ENCODE measurements around the gene UQCR10. TPM values are rescaled to one million over a fixed set of nuclear protein-coding genes. Genes with fewer than 3 reads are reported as not detected.

The UQCR10 gene
- total RNA-seq, 1 experiment from 2014 or later = 119 TPM

- H2AFZ ChIP-seq (ENCODE audit: low read depth, low read length, poor library complexity, severe bottlenecking) = no peak overlapping the region
- intact Hi-C loops (cut with micrococcal nuclease) = no loop called here
- no peak overlapping the region for H3K4me3 ChIP-seq (replicated peaks in 1 of 2; ENCODE audit: low read depth in 1 of 2, low read length in 2 of 2)
- no peak overlapping the region for H3K27ac ChIP-seq (ENCODE audit: low read depth, low read length)
- no peaks in the 10 kb centered on the region for H3K79me2 ChIP-seq (ENCODE audit: insufficient read depth, low read length)
- DNase-seq (ENCODE audit: low read depth, low spot score) = no peak
- H3K9ac ChIP-seq (ENCODE audit: low read length) = no peak overlapping the region
- RAD21 ChIA-PET (ENCODE audit: low non-redundant PET in 1 of 2, low total read pairs in 2 of 2, uncharacterized antibody in 2 of 2, unreplicated experiment in 2 of 2) = no interaction called here
- no peaks in the 10 kb centered on the region for H3K9me3 ChIP-seq (ENCODE audit: control insufficient read depth in 1 of 2, insufficient read depth in 1 of 2, low read depth in 1 of 2, low read length in 2 of 2)
- POLR2A ChIA-PET = interaction anchor here (0.9 kb wide), 1 partner anchor 11 kb away, joined by 3 read pairs; no protein-coding TSS in a partner anchor
- no peak for TF ChIP-seq POLR2A (IDR thresholded peaks at IDR 0.05; ENCODE audit: borderline replicate concordance, extremely low read depth, insufficient read depth, insufficient read length)
- H4K20me1 ChIP-seq (ENCODE audit: insufficient read depth) = no peaks in the 10 kb centered on the region
- ATAC-seq = no peak
- no peaks in the 10 kb centered on the region; a peak in 1 of 4 replicates for H3K36me3 ChIP-seq (ENCODE audit: control insufficient read depth in 1 of 2, insufficient read depth in 2 of 2, low read length in 2 of 2)
- H3K27me3 ChIP-seq (ENCODE audit: insufficient read depth, low read length) = no peaks in the 10 kb centered on the region
- H3K4me1 ChIP-seq (ENCODE audit: control insufficient read depth in 1 of 2, insufficient read depth in 2 of 2, low read length in 2 of 2) = peaks cover 2 to 16% of the 10 kb centered on the region in 2 experiments; a peak in 2 of 4 replicates
- CTCF ChIA-PET = no interaction called here
- H3K9me2 ChIP-seq (ENCODE audit: insufficient read depth) = no peaks in the 10 kb centered on the region
- no peak overlapping the region for H3K4me2 ChIP-seq (ENCODE audit: low read length)
- no TSS peak for BruUV-seq (replicated peaks)
Measured at GRCh38 chr22:29750029-29750428, 17.1 kb upstream of the UQCR10 start.

GRCh38 chr22:29750559-29751538 lies 16.3 kb upstream of the UQCR10 start:
- Histone ChIP-seq H3K9me2 (ENCODE audit: insufficient read depth) (no peaks in the 10 kb centered on the region), H2AFZ (ENCODE audit: low read depth, low read length, poor library complexity, severe bottlenecking) (no peak overlapping the region), H3K27ac (ENCODE audit: low read depth, low read length) (no peak overlapping the region), H3K36me3 (ENCODE audit: control insufficient read depth in 1 of 2, insufficient read depth in 2 of 2, low read length in 2 of 2) (no peaks in the 10 kb centered on the region), H3K4me2 (ENCODE audit: low read length) (no peak overlapping the region), H3K4me1 (ENCODE audit: control insufficient read depth in 1 of 2, insufficient read depth in 2 of 2, low read length in 2 of 2) (peaks cover 2 to 16% of the 10 kb centered on the region in 2 experiments; a peak in 2 of 4 replicates), H3K9ac (ENCODE audit: low read length) (no peak overlapping the region), H3K79me2 (ENCODE audit: insufficient read depth, low read length) (no peaks in the 10 kb centered on the region), H4K20me1 (ENCODE audit: insufficient read depth) (no peaks in the 10 kb centered on the region), H3K4me3 (replicated peaks in 1 of 2; ENCODE audit: low read depth in 1 of 2, low read length in 2 of 2) (no peak overlapping the region), H3K27me3 (ENCODE audit: insufficient read depth, low read length) (no peaks in the 10 kb centered on the region), H3K9me3 (ENCODE audit: control insufficient read depth in 1 of 2, insufficient read depth in 1 of 2, low read depth in 1 of 2, low read length in 2 of 2) (no peaks in the 10 kb centered on the region)
- ATAC-seq = 0 out of 2 replicates have a peak, but pooled peaks have one; percentile 44
- ChIA-PET RAD21 (ENCODE audit: low non-redundant PET in 1 of 2, low total read pairs in 2 of 2, uncharacterized antibody in 2 of 2, unreplicated experiment in 2 of 2) (no interaction called here), POLR2A (interaction anchor here (0.9 kb wide), 1 partner anchor 10 kb away, joined by 3 read pairs; no protein-coding TSS in a partner anchor), CTCF (interaction anchor here (1.0 kb wide), 1 partner anchor 253 kb away, joined by 3 read pairs; no protein-coding TSS in a partner anchor)
- TF ChIP-seq ZFX (IDR thresholded peaks at IDR 0.05) (0 out of 2 replicates have a peak, but pooled peaks have one; percentile 17), ZBTB33 (IDR thresholded peaks at IDR 0.05; ENCODE audit: extremely low read depth, insufficient replicate concordance, low read length) (no peak), RAD21 (IDR thresholded peaks at IDR 0.05; ENCODE audit: low read depth) (no peak), SRF (IDR thresholded peaks at IDR 0.05; ENCODE audit: low read depth) (no peak), MAX (IDR thresholded peaks at IDR 0.05) (no peak), JUND (IDR thresholded peaks at IDR 0.05) (no peak)
- no peak for DNase-seq (ENCODE audit: low read depth, low spot score)
- BruUV-seq (replicated peaks) = no TSS peak
- intact Hi-C loops (cut with micrococcal nuclease) = no loop called here

Data from HCT116 (cell line).